Measurements from ENCODE around the gene SLC10A3.

The SLC10A3 gene

DNA sequence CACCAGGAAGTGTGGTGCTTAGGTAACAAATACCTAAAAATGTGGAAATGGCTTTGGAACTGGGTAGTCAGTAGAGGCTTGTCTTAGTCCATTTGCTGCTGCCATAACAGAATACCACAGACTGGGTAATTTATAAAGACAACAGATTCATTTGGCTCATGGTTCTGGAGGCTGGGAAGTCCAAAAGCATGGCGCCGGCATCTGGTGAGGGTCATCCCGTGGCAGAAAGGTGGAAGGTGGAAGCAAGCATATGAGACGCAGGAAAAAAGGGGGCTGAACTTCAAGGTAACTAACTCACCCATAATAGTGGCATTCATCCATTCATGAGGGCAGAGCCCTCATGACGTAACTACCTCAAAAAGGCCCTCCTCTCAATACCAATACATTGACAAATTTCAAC, 19.0 kb upstream of the SLC10A3 start:
- no peak for TF ChIP-seq CTCF (IDR thresholded peaks at IDR 0.05; ENCODE audit: low read depth, low read length)
- no peak overlapping the region for H3K4me3 ChIP-seq (ENCODE audit: low read depth, low read length)
- in situ Hi-C loops (cut with HindIII; ENCODE audit: low sequenced_read_pairs) = no loop called here
- no peak for DNase-seq (ENCODE audit: low read depth, low spot score)

DNA sequence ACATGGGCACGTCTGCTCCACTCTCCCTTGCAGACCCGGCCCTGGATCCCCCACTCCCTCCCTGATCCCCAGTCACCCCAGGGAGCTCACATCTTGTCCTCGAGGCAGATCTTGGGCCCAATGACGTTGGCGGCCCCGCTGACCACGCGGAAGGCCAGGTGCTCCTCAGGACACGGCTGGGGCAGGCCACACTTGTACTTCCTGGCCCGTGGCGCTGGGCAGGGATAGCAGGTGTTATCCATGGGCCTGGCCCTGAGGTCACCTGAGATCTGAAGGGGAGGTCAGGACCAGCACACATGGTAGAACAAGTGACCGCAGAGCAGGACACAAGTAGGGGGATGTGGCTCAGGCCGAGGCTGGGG, 17.9 kb upstream of the SLC10A3 start:
- no peak overlapping the region for H3K4me3 ChIP-seq (ENCODE audit: low read depth, low read length)
- TF ChIP-seq CTCF (IDR thresholded peaks at IDR 0.05; ENCODE audit: low read depth, low read length) = no peak
- in situ Hi-C loops (cut with HindIII; ENCODE audit: low sequenced_read_pairs) = no loop called here

DNA sequence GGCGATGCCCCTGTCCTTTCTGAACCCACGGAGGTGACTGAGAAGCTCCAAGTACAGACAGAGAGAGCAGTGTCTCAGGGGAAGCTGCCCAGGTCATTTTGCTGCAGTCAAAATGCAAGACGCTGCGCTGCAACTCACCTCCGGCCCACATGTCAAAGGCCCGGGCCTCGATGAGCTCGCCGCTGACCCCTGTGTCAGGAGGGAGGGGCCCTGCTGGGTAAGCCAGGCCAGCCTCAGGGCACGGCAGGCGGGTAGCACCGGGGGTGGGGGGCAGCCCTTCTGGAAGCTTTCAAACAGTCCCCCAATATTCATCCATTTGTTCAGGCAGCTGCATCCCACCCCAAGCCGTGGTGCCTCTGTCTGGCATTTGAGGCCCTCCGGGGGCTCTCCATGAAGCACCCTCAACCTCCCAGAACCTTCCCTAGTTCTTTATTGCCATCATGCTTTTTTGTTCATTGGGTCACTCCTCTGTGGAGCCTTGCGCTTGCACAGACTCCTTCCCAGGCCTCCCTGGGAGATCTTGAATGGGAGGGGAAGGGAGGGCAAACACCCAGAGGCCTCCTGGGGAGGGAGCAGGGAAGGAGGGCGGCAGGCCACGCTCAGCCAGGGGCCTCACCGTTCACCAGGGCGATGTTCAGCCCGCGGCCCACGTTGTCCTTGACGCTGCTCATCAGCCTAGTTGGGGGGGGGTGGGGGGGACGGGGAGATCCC, 17.4 kb upstream of the SLC10A3 start:
- in situ Hi-C loops (cut with HindIII; ENCODE audit: low sequenced_read_pairs) = no loop called here
- no peak overlapping the region for H3K4me3 ChIP-seq (ENCODE audit: low read depth, low read length)
- TF ChIP-seq CTCF (IDR thresholded peaks at IDR 0.05; ENCODE audit: low read depth, low read length) = no peak
- no peak for DNase-seq (ENCODE audit: low read depth, low spot score)

More for the DNA sequence above, 17.9 kb upstream of the SLC10A3 start:
- no peak for DNase-seq (ENCODE audit: low read depth, low spot score)

- no peak for TF ChIP-seq CTCF (IDR thresholded peaks at IDR 0.05; ENCODE audit: low read depth, low read length)
- in situ Hi-C loops (cut with HindIII; ENCODE audit: low sequenced_read_pairs) = no loop called here
- no peak overlapping the region for H3K4me3 ChIP-seq (ENCODE audit: low read depth, low read length)
- no peak for DNase-seq (ENCODE audit: low read depth, low spot score)
These were observed 16.3 kb upstream of the SLC10A3 start for GRCh38 chrX:154506483-154507332.

- peak; percentile 22 for DNase-seq (ENCODE audit: low read depth, low spot score)
- TF ChIP-seq CTCF (IDR thresholded peaks at IDR 0.05; ENCODE audit: low read depth, low read length) = no peak
- in situ Hi-C loops (cut with HindIII; ENCODE audit: low sequenced_read_pairs) = no loop called here
- H3K4me3 ChIP-seq (ENCODE audit: low read depth, low read length) = no peak overlapping the region
These were observed 15.3 kb upstream of the SLC10A3 start for GRCh38 chrX:154505734-154506133.

GRCh38 chrX:154502989-154503388, 12.6 kb upstream of the SLC10A3 start:
- no peak for DNase-seq (ENCODE audit: low read depth, low spot score)
- no peak overlapping the region for H3K4me3 ChIP-seq (ENCODE audit: low read depth, low read length)
- no peak for TF ChIP-seq CTCF (IDR thresholded peaks at IDR 0.05; ENCODE audit: low read depth, low read length)
- in situ Hi-C loops (cut with HindIII; ENCODE audit: low sequenced_read_pairs) = no loop called here
